GM12878 (cell line): ENCODE results near the gene RHOF. TPM values are rescaled to one million over a fixed set of nuclear protein-coding genes. Genes with fewer than 3 reads are reported as not detected.

Source experiments
- BCLAF1 ChIP-seq: fragments of 450-650 bp; IDR thresholded peaks from 2 replicates; pipeline ENCODE4 v1.6.1; 2017; ENCODE audit warnings: antibody characterized with exemption, mild to moderate bottlenecking, moderate library complexity
- CHD1 ChIP-seq: IDR thresholded peaks from 2 replicates; pipeline ENCODE4 v1.6.1; 2012; ENCODE audit warnings: low read depth, low read length, improper control_type of control experiment
- E4F1 ChIP-seq: fragments of 450-650 bp; IDR thresholded peaks from 2 replicates; pipeline ENCODE4 v1.6.1; 2018; ENCODE audit warnings: borderline replicate concordance, mild to moderate bottlenecking; ENCODE audit not compliant: partially characterized antibody
- EP300 ChIP-seq, 2 experiments: fragments of 150-350 bp in 1 of 2; IDR thresholded peaks; 2 replicates each; pipeline ENCODE4 v1.6.1; 2011 to 2012; ENCODE audit warnings: low read depth in 2 of 2, low read length in 2 of 2, borderline replicate concordance in 1 of 2, improper control_type of control experiment in 1 of 2, inconsistent platforms in 1 of 2; ENCODE audit not compliant: control insufficient read depth in 1 of 2
- ESRRA ChIP-seq: IDR thresholded peaks from 2 replicates; pipeline ENCODE4 v1.6.1; 2012; ENCODE audit warnings: mild to moderate bottlenecking, low read length, improper control_type of control experiment
- GABPA ChIP-seq: IDR thresholded peaks from 2 replicates; pipeline ENCODE4 v1.6.1; 2014; ENCODE audit warnings: antibody characterized with exemption, low read depth, mild to moderate bottlenecking, inconsistent platforms
- GATAD2B ChIP-seq: fragments of 450-650 bp; conservative IDR thresholded peaks from 2 replicates; pipeline ENCODE4 v1.6.1; 2017; ENCODE audit warnings: low read depth, mild to moderate bottlenecking, moderate library complexity
- MYB ChIP-seq: fragments of 150-350 bp; IDR thresholded peaks from 2 replicates; pipeline ENCODE4 v1.6.1; 2014; ENCODE audit warnings: mild to moderate bottlenecking, low read depth, low read length, borderline replicate concordance
- NR2F1 ChIP-seq: fragments of 450-650 bp; conservative IDR thresholded peaks from 2 replicates; pipeline ENCODE4 v1.6.1; 2017; ENCODE audit warnings: mild to moderate bottlenecking
- RELB ChIP-seq: fragments of 450-650 bp; IDR thresholded peaks from 2 replicates; pipeline ENCODE4 v1.6.1; 2017; ENCODE audit warnings: low read depth, mild to moderate bottlenecking, moderate library complexity
- SREBF2 ChIP-seq: IDR thresholded peaks from 2 replicates; pipeline ENCODE4 v1.6.1; 2012; ENCODE audit warnings: mild to moderate bottlenecking, low read length
- SUZ12 ChIP-seq: fragments of 200-600 bp; sonication (generic); IDR thresholded peaks from one replicate; pipeline ENCODE4 v1.6.1; 2018; ENCODE audit warnings: antibody characterized with exemption, mild to moderate bottlenecking; ENCODE audit not compliant: unreplicated experiment
- TARDBP ChIP-seq: IDR thresholded peaks from 2 replicates; pipeline ENCODE4 v1.6.1; 2016; ENCODE audit warnings: borderline replicate concordance
- TCF12 ChIP-seq: IDR thresholded peaks from 2 replicates; pipeline ENCODE4 v1.6.1; 2011; ENCODE audit warnings: low read depth, mild to moderate bottlenecking, low read length
- TCF7 ChIP-seq: IDR thresholded peaks from 2 replicates; pipeline ENCODE4 v1.6.1; 2014; ENCODE audit warnings: antibody characterized with exemption, borderline replicate concordance
- ZNF207 ChIP-seq: fragments of 450-650 bp; IDR thresholded peaks from 2 replicates; pipeline ENCODE4 v1.6.1; 2014; ENCODE audit warnings: antibody characterized with exemption, mild to moderate bottlenecking, borderline replicate concordance
- ZNF217 ChIP-seq: fragments of 450-650 bp; IDR thresholded peaks from 2 replicates; pipeline ENCODE4 v1.6.1; 2017; ENCODE audit warnings: antibody characterized with exemption, mild to moderate bottlenecking
- ZSCAN29 ChIP-seq: fragments of 450-650 bp; IDR thresholded peaks from 2 replicates; pipeline ENCODE4 v1.6.1; 2017; ENCODE audit warnings: mild to moderate bottlenecking, moderate library complexity
- polyA plus RNA-seq, 11 experiments: library from polyadenylated mRNA; depleted of rRNA in 4 of 11; unstranded in 6 of 11; stranded (reverse) in 5 of 11; fragments of >200 nt; fragmentation: Nextera tagmentation in 4 of 11; fragmentation: Illumina TruSeq in 1 of 11; extraction: Ambion mirVana in 4 of 11; extraction: Trizol in 1 of 11; gene quantifications; 1 replicate in 1 of 11; 2 replicates in 10 of 11; pipeline versions ENCODE4 v1.2.1 to v1.2.3, GENCODE V29; 2011 to 2016; ENCODE audit warnings: inconsistent platforms in 2 of 11, missing spikeins in 2 of 11, low read depth in 1 of 11
- total RNA-seq, 4 experiments: library from RNA; depleted of rRNA in 3 of 4; stranded (reverse); fragments of >200 nt in 3 of 4; fragmentation: Illumina TruSeq in 1 of 4; extraction: Trizol in 1 of 4; gene quantifications; 2 replicates each; pipeline versions ENCODE4 v1.2.1 to v1.2.3, GENCODE V29; 2013 to 2021

RHOF gene
- total and polyA plus RNA-seq, 10 of the 15 experiments (the other 5 are each of a cell fraction or from before 2014, with no cell fraction given) = 6.1 to 78.7 (median 39.7) TPM

- no peak for TF ChIP-seq EP300 (IDR thresholded peaks at IDR 0.05; ENCODE audit: borderline replicate concordance in 1 of 2, control insufficient read depth in 1 of 2, low read depth in 2 of 2, low read length in 2 of 2)
- no peak; the same call in 1 of the 2 replicates for TF ChIP-seq NR2F1
- TF ChIP-seq E4F1 = no peak
- TF ChIP-seq ESRRA = no peak
- no peak for TF ChIP-seq BCLAF1
- TF ChIP-seq ZNF217 = no peak
- no peak for TF ChIP-seq GABPA
- TF ChIP-seq ZSCAN29 = no peak
- TF ChIP-seq CHD1 = no peak
- TF ChIP-seq RELB = no peak
- no peak for TF ChIP-seq MYB
- peak; percentile 66; the same call in 1 of the 2 replicates for TF ChIP-seq TARDBP
- no peak for TF ChIP-seq SUZ12
- TF ChIP-seq TCF7 = no peak
- no peak for TF ChIP-seq TCF12
- TF ChIP-seq SREBF2 = no peak
- peak; percentile 55; the same call in 1 of the 2 replicates for TF ChIP-seq GATAD2B
- TF ChIP-seq ZNF207 = no peak
These were observed 17.0 kb downstream of the RHOF start (continued) for GRCh38 chr12:121776190-121777098.
